WTC11 (cell line): ENCODE measurements around the gene AHRR.

Source experiments
- NFE2L1 ChIP-seq: sonication (generic); formaldehyde crosslinking; IDR thresholded peaks from 2 replicates; pipeline ENCODE4 v1.8.1; 2023; ENCODE audit warnings: missing genetic modification reagents
- TEAD4 ChIP-seq: sonication (generic); formaldehyde crosslinking; IDR thresholded peaks from 2 replicates; pipeline ENCODE4 v1.8.0; 2022; ENCODE audit warnings: mild to moderate bottlenecking, missing genetic modification reagents
- ZNF232 ChIP-seq: sonication (generic); formaldehyde crosslinking; IDR thresholded peaks from 2 replicates; pipeline ENCODE4 v1.8.0; 2022; ENCODE audit warnings: mild to moderate bottlenecking, missing genetic modification reagents
- ZNF532 ChIP-seq: fragments of 250-450 bp; sonication (Bioruptor Pico); IDR thresholded peaks from 2 replicates; pipeline ENCODE4 v1.9.0; 2021; ENCODE audit warnings: mild to moderate bottlenecking, borderline replicate concordance

GRCh38 chr5:285991-286557, 35.4 kb upstream of the AHRR start:
- TF ChIP-seq ZNF532 (no peak), ZNF232 (CRISPR knock-in tag) (no peak), NFE2L1 (CRISPR knock-in tag) (no peak), TEAD4 (CRISPR knock-in tag) (no peak)
